ENCODE results near the gene IFIT2.

DNA sequence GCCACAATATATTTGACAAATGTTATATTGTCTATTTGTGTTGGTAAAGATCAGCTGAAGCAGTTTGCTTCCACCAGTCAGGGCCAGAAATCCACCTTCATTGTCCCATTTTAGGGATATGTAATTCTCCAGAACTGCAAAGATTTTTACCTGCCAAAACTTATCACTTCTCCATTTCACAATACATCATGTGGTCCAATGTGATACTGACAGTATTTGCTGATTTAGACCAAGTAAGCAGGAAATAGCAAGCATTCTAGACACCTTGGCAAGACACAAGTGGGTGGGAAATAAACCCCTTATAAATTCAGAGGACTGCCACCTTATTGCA lies 31.7 kb upstream of the IFIT2 start:
- TF ChIP-seq, protein P1, sequence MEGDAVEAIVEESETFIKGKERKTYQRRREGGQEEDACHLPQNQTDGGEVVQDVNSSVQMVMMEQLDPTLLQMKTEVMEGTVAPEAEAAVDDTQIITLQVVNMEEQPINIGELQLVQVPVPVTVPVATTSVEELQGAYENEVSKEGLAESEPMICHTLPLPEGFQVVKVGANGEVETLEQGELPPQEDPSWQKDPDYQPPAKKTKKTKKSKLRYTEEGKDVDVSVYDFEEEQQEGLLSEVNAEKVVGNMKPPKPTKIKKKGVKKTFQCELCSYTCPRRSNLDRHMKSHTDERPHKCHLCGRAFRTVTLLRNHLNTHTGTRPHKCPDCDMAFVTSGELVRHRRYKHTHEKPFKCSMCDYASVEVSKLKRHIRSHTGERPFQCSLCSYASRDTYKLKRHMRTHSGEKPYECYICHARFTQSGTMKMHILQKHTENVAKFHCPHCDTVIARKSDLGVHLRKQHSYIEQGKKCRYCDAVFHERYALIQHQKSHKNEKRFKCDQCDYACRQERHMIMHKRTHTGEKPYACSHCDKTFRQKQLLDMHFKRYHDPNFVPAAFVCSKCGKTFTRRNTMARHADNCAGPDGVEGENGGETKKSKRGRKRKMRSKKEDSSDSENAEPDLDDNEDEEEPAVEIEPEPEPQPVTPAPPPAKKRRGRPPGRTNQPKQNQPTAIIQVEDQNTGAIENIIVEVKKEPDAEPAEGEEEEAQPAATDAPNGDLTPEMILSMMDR (IDR thresholded peaks at IDR 0.05): no peak
- no peak for TF ChIP-seq POLR2A (IDR thresholded peaks at IDR 0.05)
